ENCODE measurements around the gene DHRS3.

GRCh38 chr1:12521096-12521495 lies 96.9 kb downstream of the DHRS3 start:
- TF ChIP-seq, protein P1, sequence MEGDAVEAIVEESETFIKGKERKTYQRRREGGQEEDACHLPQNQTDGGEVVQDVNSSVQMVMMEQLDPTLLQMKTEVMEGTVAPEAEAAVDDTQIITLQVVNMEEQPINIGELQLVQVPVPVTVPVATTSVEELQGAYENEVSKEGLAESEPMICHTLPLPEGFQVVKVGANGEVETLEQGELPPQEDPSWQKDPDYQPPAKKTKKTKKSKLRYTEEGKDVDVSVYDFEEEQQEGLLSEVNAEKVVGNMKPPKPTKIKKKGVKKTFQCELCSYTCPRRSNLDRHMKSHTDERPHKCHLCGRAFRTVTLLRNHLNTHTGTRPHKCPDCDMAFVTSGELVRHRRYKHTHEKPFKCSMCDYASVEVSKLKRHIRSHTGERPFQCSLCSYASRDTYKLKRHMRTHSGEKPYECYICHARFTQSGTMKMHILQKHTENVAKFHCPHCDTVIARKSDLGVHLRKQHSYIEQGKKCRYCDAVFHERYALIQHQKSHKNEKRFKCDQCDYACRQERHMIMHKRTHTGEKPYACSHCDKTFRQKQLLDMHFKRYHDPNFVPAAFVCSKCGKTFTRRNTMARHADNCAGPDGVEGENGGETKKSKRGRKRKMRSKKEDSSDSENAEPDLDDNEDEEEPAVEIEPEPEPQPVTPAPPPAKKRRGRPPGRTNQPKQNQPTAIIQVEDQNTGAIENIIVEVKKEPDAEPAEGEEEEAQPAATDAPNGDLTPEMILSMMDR (IDR thresholded peaks at IDR 0.05; ENCODE audit: low read depth, low read length) = no peak
- no peak for TF ChIP-seq EZH2phosphoT487 (IDR thresholded peaks at IDR 0.05; ENCODE audit: low read depth)
